ENCODE data around the gene SYNGR3. TPM values are rescaled to one million over a fixed set of nuclear protein-coding genes. Genes with fewer than 3 reads are reported as not detected.

SYNGR3 gene
- total RNA-seq, 1 experiment from 2014 or later, result 3.6 TPM

- intact Hi-C loops (cut with micrococcal nuclease; ENCODE audit: unreplicated experiment), result no loop called here
- Mint-ChIP-seq H3K36me3 (ENCODE audit: insufficient read depth, unreplicated experiment) (peaks cover 49% of the 10 kb centered on the region), H3K9me3 (ENCODE audit: low read depth, unreplicated experiment) (no peaks in the 10 kb centered on the region), H3K27ac (ENCODE audit: unreplicated experiment) (no peak overlapping the region), H3K4me1 (ENCODE audit: low read depth, unreplicated experiment) (peaks cover 17% of the 10 kb centered on the region), H3K27me3 (ENCODE audit: unreplicated experiment) (no peaks in the 10 kb centered on the region), H3K4me3 (ENCODE audit: low read depth, unreplicated experiment) (peak overlapping the region; percentile 54)
- no TSS peak for BruUV-seq (replicated peaks)
- TF ChIP-seq CTCF (IDR thresholded peaks at IDR 0.05; ENCODE audit: unreplicated experiment), result no peak
- peak; percentile 84 for DNase-seq
- CTCF ChIA-PET, result no interaction called here
These were observed 2.4 kb downstream of the SYNGR3 start for GRCh38 chr16:1991948-1992703.

- Mint-ChIP-seq H3K4me3 (ENCODE audit: low read depth, unreplicated experiment) (no peak overlapping the region), H3K9me3 (ENCODE audit: low read depth, unreplicated experiment) (no peaks in the 10 kb centered on the region), H3K36me3 (ENCODE audit: insufficient read depth, unreplicated experiment) (peaks cover 54% of the 10 kb centered on the region), H3K4me1 (ENCODE audit: low read depth, unreplicated experiment) (peaks cover 17% of the 10 kb centered on the region), H3K27me3 (ENCODE audit: unreplicated experiment) (no peaks in the 10 kb centered on the region), H3K27ac (ENCODE audit: unreplicated experiment) (no peak overlapping the region)
- no peak for TF ChIP-seq CTCF (IDR thresholded peaks at IDR 0.05; ENCODE audit: unreplicated experiment)
- intact Hi-C loops (cut with micrococcal nuclease; ENCODE audit: unreplicated experiment), result no loop called here
- BruUV-seq (replicated peaks), result no TSS peak
- no peak for DNase-seq
- CTCF ChIA-PET, result no interaction called here
These were observed 3.0 kb downstream of the SYNGR3 start for GRCh38 chr16:1992704-1993317.

- Mint-ChIP-seq H3K27me3 (ENCODE audit: unreplicated experiment) (no peaks in the 10 kb centered on the region), H3K4me1 (ENCODE audit: low read depth, unreplicated experiment) (peaks cover 17% of the 10 kb centered on the region), H3K27ac (ENCODE audit: unreplicated experiment) (no peak overlapping the region), H3K9me3 (ENCODE audit: low read depth, unreplicated experiment) (no peaks in the 10 kb centered on the region), H3K36me3 (ENCODE audit: insufficient read depth, unreplicated experiment) (peaks cover 54% of the 10 kb centered on the region), H3K4me3 (ENCODE audit: low read depth, unreplicated experiment) (peak overlapping the region; percentile 12)
- no peak for DNase-seq
- no peak for TF ChIP-seq CTCF (IDR thresholded peaks at IDR 0.05; ENCODE audit: unreplicated experiment)
- CTCF ChIA-PET, result interaction anchor here (1.5 kb wide), 1 partner anchor 8 kb away, joined by 4 read pairs; no protein-coding TSS in a partner anchor
- BruUV-seq (replicated peaks), result no TSS peak
- intact Hi-C loops (cut with micrococcal nuclease; ENCODE audit: unreplicated experiment), result no loop called here
These were observed 4.0 kb downstream of the SYNGR3 start for GRCh38 chr16:1993731-1994131.

GRCh38 chr16:1997494-1998359, 8.0 kb downstream of the SYNGR3 start:
- Mint-ChIP-seq H3K36me3 (ENCODE audit: insufficient read depth, unreplicated experiment) (peaks cover 57% of the 10 kb centered on the region), H3K4me3 (ENCODE audit: low read depth, unreplicated experiment) (no peak overlapping the region), H3K27me3 (ENCODE audit: unreplicated experiment) (no peaks in the 10 kb centered on the region), H3K9me3 (ENCODE audit: low read depth, unreplicated experiment) (no peaks in the 10 kb centered on the region), H3K27ac (ENCODE audit: unreplicated experiment) (no peak overlapping the region), H3K4me1 (ENCODE audit: low read depth, unreplicated experiment) (peaks cover 17% of the 10 kb centered on the region)
- no peak for DNase-seq
- BruUV-seq (replicated peaks), result TSS peak; percentile 22
- TF ChIP-seq CTCF (IDR thresholded peaks at IDR 0.05; ENCODE audit: unreplicated experiment), result no peak
- intact Hi-C loops (cut with micrococcal nuclease; ENCODE audit: unreplicated experiment), result no loop called here
- CTCF ChIA-PET, result interaction anchor here (0.5 kb wide), 1 partner anchor 93 kb away, joined by 3 read pairs; no protein-coding TSS in a partner anchor
